Caco-2 (cell line): ENCODE measurements around the gene GEMIN7. TPM values are rescaled to one million over a fixed set of nuclear protein-coding genes. Genes with fewer than 3 reads are reported as not detected.
A peak's percentile ranks its signal among the peaks of the same experiment; 100 is the strongest.

ENCODE experiments used
- BruUV-seq: library from RNA; stranded (reverse); fragments of 400-500 nt; replicated peaks from 2 replicates; lab custom pipeline; 2021; lab: Mats Ljungman, UMichigan
- CTCF ChIA-PET: fragments of 300-600 bp; sonication (Branson Sonifier 250); formaldehyde crosslinking; loops from one replicate; lab custom pipeline; 2022; ENCODE audit warnings: antibody characterized with exemption; lab: Charles Lee
- POLR2A ChIA-PET: fragments of 300-600 bp; sonication (Branson Sonifier 250); formaldehyde crosslinking; loops from one replicate; lab custom pipeline; 2022; ENCODE audit warnings: antibody characterized with exemption; lab: Charles Lee
- DNase-seq, 2 experiments: peaks; one replicate each; pipeline versions ENCODE4 v3.0.0 to v3.0.0-alpha.2; 2020 to 2022
- H3K27me3 ChIP-seq: replicated peaks from 2 replicates; pipeline ENCODE4 v1.6.0; 2011; ENCODE audit warnings: low read length; ENCODE audit not compliant: control insufficient read depth, insufficient read depth
- H3K36me3 ChIP-seq: 2 replicates; pipeline ENCODE4 v1.5.1; 2011; ENCODE audit warnings: low read length; ENCODE audit not compliant: control insufficient read depth, insufficient read depth
- H3K4me1 ChIP-seq: fragments of 250-450 bp; sonication (Bioruptor Pico); 2 replicates; pipeline ENCODE4 v1.5.1; 2020; ENCODE audit warnings: mild to moderate bottlenecking
- H3K4me3 ChIP-seq: 2 replicates; pipeline ENCODE4 v1.5.1; 2011; ENCODE audit warnings: low read depth, mild to moderate bottlenecking, control low read depth, low read length
- H3K9me3 ChIP-seq: fragments of 250-450 bp; sonication (Bioruptor Pico); 2 replicates; pipeline ENCODE4 v1.5.1; 2020; ENCODE audit warnings: mild to moderate bottlenecking, moderate library complexity
- H3K27ac Mint-ChIP-seq: one replicate; pipeline ENCODE4 v1.8.0; 2022; ENCODE audit warnings: mixed read lengths; ENCODE audit not compliant: unreplicated experiment
- H3K27me3 Mint-ChIP-seq: one replicate; pipeline ENCODE4 v1.8.0; 2022; ENCODE audit warnings: mixed read lengths; ENCODE audit not compliant: insufficient read depth, unreplicated experiment
- H3K36me3 Mint-ChIP-seq: one replicate; pipeline ENCODE4 v1.8.0; 2022; ENCODE audit warnings: mild to moderate bottlenecking, mixed read lengths; ENCODE audit not compliant: insufficient read depth, unreplicated experiment
- H3K4me1 Mint-ChIP-seq: one replicate; pipeline ENCODE4 v1.8.0; 2022; ENCODE audit warnings: low read depth, mixed read lengths; ENCODE audit not compliant: unreplicated experiment
- H3K4me3 Mint-ChIP-seq: one replicate; pipeline ENCODE4 v1.8.0; 2022; ENCODE audit warnings: mild to moderate bottlenecking, moderate library complexity, mixed read lengths; ENCODE audit not compliant: unreplicated experiment
- H3K9me3 Mint-ChIP-seq: one replicate; pipeline ENCODE4 v1.8.0; 2022; ENCODE audit warnings: mixed read lengths; ENCODE audit not compliant: unreplicated experiment
- CTCF ChIP-seq, 2 experiments: fragments of 200-600 bp in 1 of 2; IDR thresholded peaks; 1 replicate in 1 of 2; 2 replicates in 1 of 2; pipeline versions ENCODE4 v1.5.1 to v1.8.0; 2011 to 2022; ENCODE audit warnings: antibody characterized with exemption in 1 of 2, control low read depth in 1 of 2, inconsistent platforms in 1 of 2, low read depth in 1 of 2, low read length in 1 of 2, mild to moderate bottlenecking in 1 of 2, moderate library complexity in 1 of 2; ENCODE audit not compliant: insufficient read depth in 1 of 2, severe bottlenecking in 1 of 2, unreplicated experiment in 1 of 2
- intact Hi-C: fragments of 100-400 bp; cut with micrococcal nuclease; formaldehyde crosslinking; loops from one replicate; pipeline ENCODE4 v1.10.0; 2022; ENCODE audit not compliant: unreplicated experiment
- total RNA-seq: library from RNA; stranded (reverse); gene quantifications from 2 replicates; pipeline ENCODE4 v1.2.3, GENCODE V29; 2022

The GEMIN7 gene
- total RNA-seq, 1 experiment from 2014 or later, result 49.3 TPM

GRCh38 chr19:45038931-45039893 lies 39.8 kb upstream of the GEMIN7 start, which contains the start of gene CLASRP:
Gene CLASRP, plus strand, starts transcription at chr19:45039045. Its CDS starts 1,168 bp downstream, at chr19:45040213.
- no peaks in the 10 kb centered on the region for H3K9me3 ChIP-seq
- no TSS peak for BruUV-seq
- no peaks in the 10 kb centered on the region for H3K27me3 ChIP-seq
- ChIA-PET CTCF (interaction anchor here (0.7 to 2.4 kb wide), 12 partner anchors 19 to 491 kb away, joined by 3 to 23 read pairs (median 4); no protein-coding TSS in a partner anchor), POLR2A (interaction anchor here (0.6 to 1.7 kb wide), 11 partner anchors 8 to 331 kb away, joined by 3 to 11 read pairs (median 5); partner anchors contain the start of genes ERCC2 and PPP1R37)
- Mint-ChIP-seq H3K27ac (peak within 1 kb of the TSS; percentile 77), H3K27me3 (no peaks in the 10 kb centered on the region), H3K4me1 (peaks cover 9% of the 10 kb centered on the region), H3K36me3 (peaks cover 42% of the 10 kb centered on the region), H3K9me3 (no peaks in the 10 kb centered on the region), H3K4me3 (peak within 1 kb of the TSS; percentile 87)
- H3K4me3 ChIP-seq, result peak within 1 kb of the TSS; percentile 55
- H3K36me3 ChIP-seq, result peaks cover 7% of the 10 kb centered on the region
- H3K4me1 ChIP-seq, result peaks cover 9% of the 10 kb centered on the region; the same call in 1 of the 2 replicates
- TF ChIP-seq CTCF (IDR thresholded peaks at IDR 0.05; ENCODE audit: insufficient read depth in 1 of 2, low read depth in 1 of 2, low read length in 1 of 2, severe bottlenecking in 1 of 2, unreplicated experiment in 1 of 2), result no peak
- DNase-seq, result peak; percentile 91 to 94
- intact Hi-C loops, result loop anchor here (2.0 kb wide), 1 partner anchor 38 kb away; the partner anchor contains the start of gene RELB

DNA sequence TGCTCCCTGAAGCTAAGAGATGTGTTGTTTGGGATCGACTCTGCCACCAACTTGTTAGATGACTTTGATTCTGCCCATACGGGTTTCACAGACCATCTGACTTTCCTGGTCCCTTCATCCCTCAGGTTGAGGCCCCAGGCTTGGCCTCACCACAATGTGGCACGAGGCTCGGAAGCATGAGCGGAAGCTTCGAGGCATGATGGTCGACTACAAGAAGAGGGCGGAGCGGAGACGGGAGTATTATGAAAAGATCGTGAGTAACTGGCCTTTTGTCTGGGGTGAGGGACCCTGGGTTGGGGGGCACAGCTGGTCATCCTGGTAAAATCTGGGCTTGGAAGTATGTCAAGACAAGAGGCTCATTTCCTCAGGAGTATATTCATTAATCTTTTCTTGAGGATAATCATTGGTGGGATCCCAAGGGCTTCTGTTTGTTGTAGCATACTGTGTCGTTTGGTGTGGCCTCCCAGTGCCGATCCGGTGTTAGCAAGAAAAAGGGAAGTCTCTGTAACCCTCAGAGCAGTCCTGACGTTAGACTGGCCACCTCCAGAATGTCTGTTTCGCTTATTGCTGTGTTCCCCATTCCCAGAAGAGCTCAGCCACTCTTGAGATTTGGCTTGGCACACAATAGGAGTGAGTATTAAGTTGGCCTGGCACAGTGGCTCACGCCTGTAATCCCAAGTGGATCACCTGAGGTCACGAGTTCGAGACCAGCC lies 38.8 kb upstream of the GEMIN7 start:
- no peak for DNase-seq
- Mint-ChIP-seq H3K27me3 (no peaks in the 10 kb centered on the region), H3K27ac (peak overlapping the region; percentile 77), H3K4me3 (peak overlapping the region; percentile 87), H3K36me3 (peaks cover 52% of the 10 kb centered on the region), H3K9me3 (no peaks in the 10 kb centered on the region), H3K4me1 (peaks cover 13% of the 10 kb centered on the region)
- intact Hi-C loops, result no loop called here
- POLR2A ChIA-PET, result interaction anchor here (0.9 to 1.1 kb wide), 4 partner anchors 38 to 330 kb away, joined by 3 to 5 read pairs (median 3); partner anchors contain the start of genes ERCC2 and PPP1R37
- TSS peak; percentile 50 for BruUV-seq
- no peak for TF ChIP-seq CTCF (IDR thresholded peaks at IDR 0.05; ENCODE audit: insufficient read depth in 1 of 2, low read depth in 1 of 2, low read length in 1 of 2, severe bottlenecking in 1 of 2, unreplicated experiment in 1 of 2)
- peak overlapping the region; percentile 55 for H3K4me3 ChIP-seq
- CTCF ChIA-PET, result interaction anchor here (0.9 to 2.4 kb wide), 3 partner anchors 19 to 51 kb away, joined by 3 to 23 read pairs (median 5); no protein-coding TSS in a partner anchor
- no peaks in the 10 kb centered on the region for H3K27me3 ChIP-seq
- H3K4me1 ChIP-seq, result peaks cover 19% of the 10 kb centered on the region
- H3K36me3 ChIP-seq, result peaks cover 8% of the 10 kb centered on the region
- H3K9me3 ChIP-seq, result no peaks in the 10 kb centered on the region

DNA sequence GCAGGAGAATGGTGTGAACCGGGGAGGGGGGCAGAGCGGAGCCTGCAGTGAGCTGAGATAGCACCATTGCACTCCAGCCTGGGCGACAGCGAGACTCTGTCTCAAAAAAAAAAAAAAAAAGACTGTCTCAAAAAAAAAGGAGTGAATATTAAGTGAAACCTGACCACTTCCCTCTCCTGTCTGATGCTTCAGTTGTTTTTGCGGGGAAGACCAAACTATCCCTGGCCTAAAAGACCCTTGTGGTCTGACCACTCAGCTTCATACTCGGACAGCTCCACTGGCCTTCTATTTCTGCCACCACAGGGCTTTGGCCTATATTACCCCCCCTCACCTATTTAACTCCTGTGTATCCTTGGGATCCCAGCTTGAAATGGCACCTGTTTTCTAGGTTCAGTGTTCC lies 37.9 kb upstream of the GEMIN7 start:
- Histone ChIP-seq H3K9me3 (no peaks in the 10 kb centered on the region), H3K27me3 (no peaks in the 10 kb centered on the region), H3K4me1 (peaks cover 28% of the 10 kb centered on the region), H3K36me3 (peaks cover 8% of the 10 kb centered on the region), H3K4me3 (no peak overlapping the region)
- no TSS peak for BruUV-seq
- TF ChIP-seq CTCF (IDR thresholded peaks at IDR 0.05; ENCODE audit: insufficient read depth in 1 of 2, low read depth in 1 of 2, low read length in 1 of 2, severe bottlenecking in 1 of 2, unreplicated experiment in 1 of 2), result no peak
- no peaks in the 10 kb centered on the region for H3K9me3 Mint-ChIP-seq
- H3K27ac Mint-ChIP-seq, result no peak overlapping the region
- ChIA-PET CTCF (no interaction called here), POLR2A (no interaction called here)
- no peak for DNase-seq
- no peak overlapping the region for H3K4me3 Mint-ChIP-seq
- intact Hi-C loops, result no loop called here
- peaks cover 22% of the 10 kb centered on the region for H3K4me1 Mint-ChIP-seq
- H3K36me3 Mint-ChIP-seq, result peaks cover 61% of the 10 kb centered on the region
- H3K27me3 Mint-ChIP-seq, result no peaks in the 10 kb centered on the region
